Myocyte (in vitro differentiated cells): ENCODE measurements around the gene TCP11L2. TPM values are rescaled to one million over a fixed set of nuclear protein-coding genes. Genes with fewer than 3 reads are reported as not detected.

Source experiments
- DNase-seq: peaks from one replicate; pipeline ENCODE4 v3.0.0-alpha.2; 2012; ENCODE audit warnings: low read depth
- total RNA-seq: library from RNA; depleted of rRNA; stranded (reverse); fragments of >200 nt; gene quantifications from 2 replicates; pipeline ENCODE4 v1.2.3, GENCODE V29; 2014

The TCP11L2 gene
- total RNA-seq, 1 donor from 2014 or later = 13.4 TPM

DNA sequence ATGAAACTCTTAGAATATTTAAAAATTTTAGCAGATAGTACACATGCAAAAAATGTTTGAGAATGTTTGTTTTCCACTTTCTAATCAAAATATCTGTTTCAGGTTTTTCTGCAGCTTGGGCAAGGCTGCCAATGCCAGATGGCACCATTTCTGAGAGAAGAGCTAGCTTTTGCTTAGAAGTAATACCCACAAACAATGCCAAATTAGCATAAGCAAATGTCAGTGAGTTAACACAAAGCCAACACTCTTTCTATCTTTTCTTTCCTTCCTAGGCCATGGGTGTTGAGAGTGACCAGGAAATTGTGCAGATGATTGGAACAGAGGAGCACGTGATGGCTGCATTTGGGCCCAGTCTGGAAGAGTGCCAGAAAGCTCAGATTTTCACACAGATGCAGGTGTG is 90.2 kb downstream of the TCP11L2 start:
- no peak for DNase-seq

Other genes starting within 250 kb of the TCP11L2 start
- 40.7 and 66.7 TPM in 2 replicates for gene NUAK1, start 163.8 kb upstream of the TCP11L2 start, total RNA-seq
- gene CKAP4, start 54.7 kb upstream of the TCP11L2 start, total RNA-seq = 76.2 and 86.8 TPM in 2 replicates
- gene POLR3B, start 55.0 kb downstream of the TCP11L2 start, total RNA-seq = 11.4 and 13.8 TPM in 2 replicates